GM18951 (cell line): ENCODE results near the gene TK2.
"Not testable (repeated sequence)": the region's sequence is repeated elsewhere in the genome, so short reads cannot be mapped to it uniquely, and the experiment has no call there.

Experiments
- POLR2A ChIP-seq: IDR thresholded peaks from 4 replicates; pipeline ENCODE4 v1.6.1; 2011; ENCODE audit warnings: mild to moderate bottlenecking; ENCODE audit not compliant: insufficient read length, insufficient read depth; ENCODE audit errors: extremely low read depth
- in situ Hi-C: fragments of 300-500 bp; cut with MboI; formaldehyde crosslinking; loops from one replicate; pipeline ENCODE4 v1.12.0; 2022; ENCODE audit warnings: low sequenced_read_pairs, mixed read lengths, inconsistent platforms; ENCODE audit not compliant: unreplicated experiment

Gene TK2

GRCh38 chr16:66516808-66517585, 32.9 kb downstream of the TK2 start:
- peak; percentile 28 for TF ChIP-seq POLR2A
- in situ Hi-C loops: no loop called here

DNA sequence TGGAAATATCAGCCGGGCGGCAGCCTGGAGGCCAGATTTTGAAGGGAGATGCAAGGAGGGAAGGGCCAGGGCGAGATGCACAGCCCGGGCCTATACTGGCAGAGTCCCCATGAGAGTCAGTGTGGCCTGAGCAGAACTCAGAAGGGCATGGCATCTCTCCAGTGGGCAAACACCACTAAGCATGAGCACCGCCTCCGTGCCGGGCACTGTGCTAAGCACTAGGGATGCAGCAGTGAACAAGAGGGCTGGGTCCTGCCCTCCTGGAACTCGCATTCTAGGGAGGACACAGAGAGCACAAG, 33.5 kb downstream of the TK2 start:
- in situ Hi-C loops: no loop called here
- TF ChIP-seq POLR2A: no peak

GRCh38 chr16:66515596-66516508, 34.1 kb downstream of the TK2 start:
- TF ChIP-seq POLR2A: no peak
- in situ Hi-C loops: no loop called here

- in situ Hi-C loops: not testable (repeated sequence)
Measured at GRCh38 chr16:66514980-66515595, 34.8 kb downstream of the TK2 start.

- in situ Hi-C loops: not testable (repeated sequence)
Measured at GRCh38 chr16:66514391-66514790, 35.5 kb downstream of the TK2 start.

GRCh38 chr16:66513111-66513723, 36.7 kb downstream of the TK2 start:
- in situ Hi-C loops: no loop called here
- TF ChIP-seq POLR2A: no peak

DNA sequence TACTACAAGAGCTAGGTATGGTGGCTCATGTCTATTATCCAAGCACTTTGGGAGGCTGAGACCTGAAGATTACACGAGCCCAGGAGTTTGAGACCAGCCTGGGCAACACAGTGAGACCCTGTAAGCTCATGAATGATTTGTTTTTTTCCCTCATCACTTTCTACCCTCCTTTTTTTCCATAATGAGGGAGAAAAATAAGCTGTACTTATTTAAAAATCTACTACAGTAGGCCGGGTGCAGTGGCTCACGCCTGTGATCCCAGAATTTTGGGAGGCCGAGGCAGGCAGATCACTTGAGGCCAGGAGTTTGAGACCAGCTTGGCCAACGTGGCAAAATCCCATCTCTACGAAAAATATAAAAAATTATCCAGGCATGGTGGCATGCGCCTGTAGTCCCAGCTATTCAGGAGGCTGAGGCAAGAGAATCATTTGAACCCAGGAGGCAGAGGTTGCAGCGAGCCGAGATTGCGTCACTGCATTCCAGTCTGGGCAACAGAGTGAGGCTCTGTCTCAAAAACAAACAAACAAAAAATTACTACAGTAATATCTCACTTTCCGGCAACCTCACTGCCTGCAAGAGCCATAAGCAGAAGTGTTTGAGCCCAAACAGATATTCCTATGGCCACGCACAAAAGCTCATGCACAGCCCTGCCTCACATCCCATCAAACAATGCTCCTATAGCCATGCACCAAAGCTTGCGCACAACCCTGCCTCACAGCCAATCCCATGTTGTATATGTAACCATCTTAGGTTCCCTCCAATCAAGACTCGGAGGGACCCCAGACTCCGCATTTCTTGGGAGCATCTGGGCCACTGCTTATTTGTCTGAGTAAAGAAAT, 37.4 kb downstream of the TK2 start:
- no peak for TF ChIP-seq POLR2A
- in situ Hi-C loops: no loop called here

DNA sequence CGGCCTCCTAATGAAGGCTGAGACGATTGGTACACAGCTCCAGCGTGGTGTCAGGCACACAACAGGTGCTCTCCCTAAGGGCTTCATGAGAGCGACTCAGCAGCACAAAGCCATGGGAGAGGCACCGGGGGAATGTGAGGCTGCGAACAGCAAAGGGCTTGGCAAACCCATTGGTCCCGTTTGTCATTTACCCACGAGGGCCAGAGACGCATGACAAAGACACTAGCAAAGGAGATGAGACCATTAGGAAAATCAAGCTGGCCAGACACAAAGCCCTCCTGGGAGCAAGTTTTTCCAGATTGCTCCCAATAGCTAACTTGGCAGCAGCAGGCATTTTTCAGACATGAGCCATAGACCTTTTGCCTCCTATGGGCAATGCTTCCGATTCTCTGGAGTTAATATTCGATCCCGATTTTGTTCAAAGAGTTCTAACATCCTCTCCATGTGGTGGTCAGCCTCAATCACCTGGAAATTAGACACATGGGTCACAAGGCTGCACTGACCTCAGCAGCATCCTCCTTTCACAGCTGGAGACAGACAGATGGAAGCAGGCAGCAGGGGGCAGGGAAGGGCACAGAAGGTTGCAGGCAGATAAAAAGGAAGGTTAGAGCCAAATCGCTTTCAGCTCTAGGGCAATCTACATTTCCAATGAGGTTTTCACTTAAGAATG, 38.2 kb downstream of the TK2 start:
- in situ Hi-C loops: no loop called here
- TF ChIP-seq POLR2A: no peak

- no peak for TF ChIP-seq POLR2A
- in situ Hi-C loops: no loop called here
Measured at GRCh38 chr16:66510711-66511601, 39.0 kb downstream of the TK2 start.

DNA sequence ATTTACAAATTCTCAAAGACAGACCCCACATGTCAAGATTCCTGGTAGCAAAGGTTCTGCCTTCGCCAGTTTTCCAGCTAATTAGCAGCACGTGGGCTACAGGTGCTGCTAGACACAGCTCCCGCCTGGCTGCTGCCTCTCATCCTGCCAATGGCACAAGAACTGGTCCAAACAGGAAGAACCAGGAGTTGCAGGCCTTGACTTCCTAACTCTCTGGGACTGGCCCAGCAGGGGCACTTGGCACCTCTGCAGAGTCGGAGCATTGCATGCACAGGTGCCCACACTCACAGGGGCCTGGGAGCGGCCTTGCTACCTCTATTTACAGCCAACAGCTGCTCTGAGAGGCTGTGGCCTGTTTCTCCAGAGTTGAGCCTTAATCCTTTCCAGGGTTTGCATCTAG, 39.6 kb downstream of the TK2 start:
- no peak for TF ChIP-seq POLR2A
- in situ Hi-C loops: no loop called here

DNA sequence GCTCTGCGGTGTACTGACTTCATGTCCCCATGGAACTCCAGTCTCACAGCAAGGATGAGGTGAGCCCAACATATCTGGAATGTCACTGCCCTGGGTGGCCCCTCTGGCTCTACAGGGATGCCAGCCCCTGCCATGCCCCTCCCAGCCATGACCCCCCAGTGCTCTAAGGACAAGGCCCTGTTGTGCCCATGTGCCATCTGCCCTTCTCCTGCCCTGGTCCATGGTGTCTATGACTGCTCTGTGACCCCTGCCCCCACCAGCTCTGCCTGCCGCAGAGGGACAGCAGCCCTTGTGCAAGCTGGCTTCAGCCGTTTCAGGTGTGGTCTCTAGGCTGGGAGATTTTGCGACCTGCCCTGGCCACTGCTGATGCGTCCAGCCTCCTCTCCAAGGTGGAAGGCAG, 40.3 kb downstream of the TK2 start:
- no peak for TF ChIP-seq POLR2A
- in situ Hi-C loops: no loop called here
